Psoas muscle (tissue), 8 donors: ENCODE data around the gene GLRX. TPM values are rescaled to one million over a fixed set of nuclear protein-coding genes. Genes with fewer than 3 reads are reported as not detected.

Experiments used
- ATAC-seq, 4 donors: fragments of 200-7000 bp; cut with Tn5 transposase; one replicate each; pipeline ENCODE4 v1.9.1; 2020; ENCODE audit warnings: moderate library complexity in 3 of 4, mild to moderate bottlenecking in 2 of 4
- DNase-seq, 2 donors: peaks; one replicate each; pipeline ENCODE4 v3.0.0-alpha.2; 2020
- H3K27ac ChIP-seq: fragments of 200-600 bp; one replicate; pipeline ENCODE4 v1.8.0; 2022
- H3K27me3 ChIP-seq, 3 donors: fragments of 200-600 bp in 1 of 3; one replicate each; pipeline versions ENCODE4 v1.6.1 to v1.8.0; 2013 to 2022; ENCODE audit warnings: low read length in 2 of 3, mild to moderate bottlenecking in 2 of 3, moderate library complexity in 1 of 3; ENCODE audit not compliant: insufficient read depth in 3 of 3
- H3K36me3 ChIP-seq, 2 donors: fragments of 200-600 bp in 1 of 2; one replicate each; pipeline versions ENCODE4 v1.6.1 to v1.8.0; 2013 to 2022; ENCODE audit warnings: low read depth in 1 of 2, mild to moderate bottlenecking in 1 of 2, moderate library complexity in 1 of 2; ENCODE audit not compliant: insufficient read depth in 1 of 2
- H3K4me1 ChIP-seq: fragments of 200-600 bp; one replicate; pipeline ENCODE4 v1.8.0; 2022
- H3K4me3 ChIP-seq: fragments of 200-600 bp; one replicate; pipeline ENCODE4 v1.8.0; 2022; ENCODE audit warnings: mild to moderate bottlenecking
- H3K9me3 ChIP-seq: fragments of 200-600 bp; one replicate; pipeline ENCODE4 v1.8.0; 2022
- WGBS, 3 donors: extraction: QIAGEN DNeasy Blood & Tissue Kit; methylation state at CpG; one replicate each; pipeline versions ENCODE4 v1.1.6 to v1.1.7; 2013; 5-methylcytosine and 5-hydroxymethylcytosine counted together
- intact Hi-C, 2 donors: fragments of 100-400 bp; cut with DNase I; formaldehyde crosslinking; loops; one replicate each; pipeline versions ENCODE4 v1.11.0 to v1.14.2; 2022
- polyA plus RNA-seq, 3 donors: library from polyadenylated mRNA; stranded (reverse); fragments of 200-250 nt; gene quantifications; one replicate each; pipeline ENCODE4 v1.2.3, GENCODE V29; 2013
- total RNA-seq, 4 donors: library from RNA; stranded (reverse); fragmentation: NEBNext Ultra II Directional in 2 of 4; extraction: Animal tissue kit (Norgen Biotek cat#: 25700) in 2 of 4; gene quantifications; one replicate each; pipeline versions ENCODE4 v1.2.1 to v1.2.4, GENCODE V29; 2021 to 2023
- TF ChIP-seq, protein P1 (sequence below): fragments of 200-600 bp; IDR thresholded peaks from one replicate; pipeline ENCODE4 v1.8.0; 2022; ENCODE audit warnings: antibody characterized with exemption
- donor health status: healthy with polysubstance abuse.
- donor health status: DM: no; HTN: no; CAD: no; lungs with moderate emphysema.
- donor health status: Bipolar disorder and iron deficiency.
- donor health status: healthy.
- donor health status: DM: yes; HTN: yes; CAD: no.
- donor health status: DM: no; HTN: no; CAD: no.
- donor health status: DM: no; HTN: no; CAD: no.
- donor health status: DM: yes; HTN: yes; CAD: no.

The GLRX gene
- total and polyA plus RNA-seq, 7 donors = 131 to 3,024 (median 888) TPM

DNA sequence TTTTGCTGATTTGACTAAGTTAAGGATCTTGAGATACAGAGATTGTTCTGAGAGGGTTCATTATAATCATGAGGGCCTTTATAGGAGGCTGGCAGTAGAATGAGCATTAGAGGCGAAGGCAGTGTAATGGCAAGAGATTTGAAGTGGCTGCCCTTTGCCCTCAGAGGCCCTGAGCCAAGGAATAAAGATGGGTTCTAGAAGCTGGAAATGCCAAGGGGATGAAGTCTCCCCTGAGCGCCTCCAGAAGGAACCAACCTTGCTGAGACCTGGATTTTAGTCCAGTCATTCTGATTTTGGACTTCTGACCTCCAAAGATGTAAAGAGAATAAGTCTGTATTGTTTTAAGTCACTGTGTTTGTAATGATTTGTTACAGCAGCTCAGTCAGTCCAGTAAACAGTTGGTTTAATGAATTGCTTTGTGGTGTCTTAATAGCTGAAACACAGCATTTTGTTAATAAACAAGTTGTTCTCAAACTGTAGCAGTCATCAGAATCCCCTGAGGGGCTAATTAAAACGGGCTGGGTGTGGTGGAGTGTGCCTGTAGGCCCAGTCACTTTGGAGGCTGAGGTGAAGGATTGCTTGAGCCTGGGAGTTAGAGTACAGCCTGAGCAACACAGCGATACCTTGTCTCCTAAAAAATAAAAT is 23.2 kb downstream of the GLRX start:
- 96% methylated on average over 4 of the region's 4 CpGs for WGBS, 3 donors
- H3K36me3 ChIP-seq = peaks cover 0 to 4% of the 10 kb centered on the region in 2 donors
- H3K27ac ChIP-seq = no peak overlapping the region
- no peak overlapping the region for H3K4me3 ChIP-seq
- DNase-seq (no peak), ATAC-seq (no peak)
- no peaks in the 10 kb centered on the region for H3K9me3 ChIP-seq
- TF ChIP-seq, protein P1, sequence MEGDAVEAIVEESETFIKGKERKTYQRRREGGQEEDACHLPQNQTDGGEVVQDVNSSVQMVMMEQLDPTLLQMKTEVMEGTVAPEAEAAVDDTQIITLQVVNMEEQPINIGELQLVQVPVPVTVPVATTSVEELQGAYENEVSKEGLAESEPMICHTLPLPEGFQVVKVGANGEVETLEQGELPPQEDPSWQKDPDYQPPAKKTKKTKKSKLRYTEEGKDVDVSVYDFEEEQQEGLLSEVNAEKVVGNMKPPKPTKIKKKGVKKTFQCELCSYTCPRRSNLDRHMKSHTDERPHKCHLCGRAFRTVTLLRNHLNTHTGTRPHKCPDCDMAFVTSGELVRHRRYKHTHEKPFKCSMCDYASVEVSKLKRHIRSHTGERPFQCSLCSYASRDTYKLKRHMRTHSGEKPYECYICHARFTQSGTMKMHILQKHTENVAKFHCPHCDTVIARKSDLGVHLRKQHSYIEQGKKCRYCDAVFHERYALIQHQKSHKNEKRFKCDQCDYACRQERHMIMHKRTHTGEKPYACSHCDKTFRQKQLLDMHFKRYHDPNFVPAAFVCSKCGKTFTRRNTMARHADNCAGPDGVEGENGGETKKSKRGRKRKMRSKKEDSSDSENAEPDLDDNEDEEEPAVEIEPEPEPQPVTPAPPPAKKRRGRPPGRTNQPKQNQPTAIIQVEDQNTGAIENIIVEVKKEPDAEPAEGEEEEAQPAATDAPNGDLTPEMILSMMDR = no peak
- intact Hi-C loops = no loop called here
- peaks cover 20% of the 10 kb centered on the region for H3K4me1 ChIP-seq
- no peaks in the 10 kb centered on the region for H3K27me3 ChIP-seq

DNA sequence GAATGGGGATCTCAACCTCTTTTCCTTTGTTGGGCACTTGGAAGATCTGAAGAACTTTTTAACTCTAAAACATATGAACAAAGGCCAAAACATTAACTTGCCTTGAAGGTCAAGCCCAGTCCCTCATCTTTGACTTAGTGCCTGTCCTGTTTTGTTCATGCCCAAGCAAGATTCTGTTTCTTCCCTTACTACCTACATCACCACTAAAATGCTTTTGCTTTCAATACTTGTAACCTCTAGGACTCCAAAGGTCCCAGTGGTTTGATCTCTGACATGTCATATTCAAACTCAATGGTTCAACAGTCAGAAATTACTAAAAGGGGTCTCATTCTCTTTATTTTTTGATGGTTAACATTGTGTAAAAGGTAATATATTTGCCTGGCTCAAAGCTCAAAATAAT is 24.0 kb downstream of the GLRX start:
- H3K4me1 ChIP-seq = peaks cover 15% of the 10 kb centered on the region
- H3K9me3 ChIP-seq = no peaks in the 10 kb centered on the region
- intact Hi-C loops = no loop called here
- peaks cover 2 to 11% of the 10 kb centered on the region in 2 donors for H3K36me3 ChIP-seq
- H3K27me3 ChIP-seq = no peaks in the 10 kb centered on the region
- TF ChIP-seq, protein P1 = no peak
- no peak overlapping the region for H3K4me3 ChIP-seq
- DNase-seq (no peak), ATAC-seq (no peak)
- no peak overlapping the region for H3K27ac ChIP-seq

DNA sequence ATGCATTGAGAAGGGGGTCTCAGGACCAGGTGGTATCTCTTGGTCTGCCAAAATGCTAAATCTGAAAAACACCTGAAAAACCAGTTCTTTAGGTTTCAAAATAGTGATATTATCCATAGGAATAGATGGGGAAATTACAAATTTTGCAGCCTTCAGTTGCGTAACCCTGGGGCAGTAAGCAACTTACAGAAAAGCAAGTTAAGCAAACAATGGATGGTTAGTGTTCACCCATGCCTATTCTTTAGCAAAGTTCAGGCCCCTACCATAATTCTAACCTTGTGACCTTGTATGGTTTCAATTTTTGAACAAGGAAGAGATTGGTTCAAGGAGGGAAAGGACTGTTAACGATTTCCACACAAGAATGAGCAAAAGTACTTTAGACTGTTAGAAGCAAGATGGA is 24.5 kb downstream of the GLRX start:
- H3K36me3 ChIP-seq = peaks cover 2 to 15% of the 10 kb centered on the region in 2 donors
- peaks cover 10% of the 10 kb centered on the region for H3K4me1 ChIP-seq
- DNase-seq = no peak
- no peak overlapping the region for H3K27ac ChIP-seq
- no peak overlapping the region for H3K4me3 ChIP-seq
- intact Hi-C loops = no loop called here
- H3K27me3 ChIP-seq = no peaks in the 10 kb centered on the region
- ATAC-seq = no peak
- WGBS, 3 donors = 93 to 95% (median 94%) methylated on average over 2 of the region's 2 CpGs
- no peaks in the 10 kb centered on the region for H3K9me3 ChIP-seq
- TF ChIP-seq, protein P1 = no peak

DNA sequence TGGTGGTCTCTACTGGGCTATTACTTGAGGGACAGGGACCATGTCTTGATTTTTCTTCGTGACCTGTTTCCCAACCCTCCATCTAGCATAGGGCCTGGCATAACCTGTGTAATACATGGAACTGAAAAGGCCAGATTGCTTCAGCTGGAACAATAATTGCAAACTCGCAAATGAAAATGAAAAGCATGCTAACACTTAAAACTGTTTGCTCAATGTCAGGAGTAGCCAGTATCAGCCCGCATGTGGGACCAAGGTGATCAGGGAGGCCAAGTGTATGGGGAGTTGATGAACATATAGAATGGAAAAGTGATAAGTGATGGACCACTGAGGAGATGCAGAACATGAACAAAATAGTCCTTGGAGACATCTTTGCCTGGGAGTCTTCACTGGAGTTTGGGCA is 25.2 kb downstream of the GLRX start:
- WGBS, 3 donors = 96 to 98% (median 98%) methylated on average over 3 of the region's 3 CpGs
- TF ChIP-seq, protein P1 = no peak
- no peaks in the 10 kb centered on the region for H3K27me3 ChIP-seq
- H3K4me1 ChIP-seq = peaks cover 6% of the 10 kb centered on the region
- intact Hi-C loops = no loop called here
- H3K4me3 ChIP-seq = no peak overlapping the region
- ATAC-seq = no peak
- H3K27ac ChIP-seq = no peak overlapping the region
- H3K36me3 ChIP-seq = peaks cover 2 to 23% of the 10 kb centered on the region in 2 donors
- DNase-seq = no peak
- no peaks in the 10 kb centered on the region for H3K9me3 ChIP-seq

DNA sequence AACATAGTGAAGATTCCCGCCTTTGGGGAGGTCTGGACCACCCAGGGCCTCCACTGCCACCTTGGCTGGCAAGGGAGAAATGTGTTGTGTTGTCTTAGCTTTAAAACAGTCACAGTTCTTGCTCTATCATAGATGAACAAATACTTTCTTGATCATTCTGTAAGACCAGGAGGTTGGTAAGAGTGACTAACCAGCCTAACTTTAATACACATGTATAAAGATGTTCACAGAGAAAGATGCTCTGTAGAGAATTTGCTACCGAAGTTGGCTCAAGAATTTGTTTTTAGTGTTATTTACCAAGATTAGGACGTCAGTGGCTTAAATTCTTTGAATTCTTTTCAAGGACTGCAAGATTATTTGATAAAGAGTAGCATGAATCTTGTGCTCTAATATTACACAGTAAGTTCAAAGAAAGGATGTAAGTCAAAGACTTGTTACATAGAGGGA is 28.4 kb downstream of the GLRX start:
- Histone ChIP-seq H3K4me3 (no peak overlapping the region), H3K27ac (no peak overlapping the region), H3K36me3 (peaks cover 2 to 50% of the 10 kb centered on the region in 2 donors), H3K4me1 (no peaks in the 10 kb centered on the region), H3K9me3 (no peaks in the 10 kb centered on the region), H3K27me3 (no peaks in the 10 kb centered on the region)
- DNase-seq (no peak), ATAC-seq (no peak)
- 55 to 71% (median 64%) methylated on average over 3 of the region's 3 CpGs for WGBS, 3 donors
- intact Hi-C loops = no loop called here
- TF ChIP-seq, protein P1 = no peak
